Panc1 (cell line): ENCODE data around the gene SOX1. TPM values are rescaled to one million over a fixed set of nuclear protein-coding genes. Genes with fewer than 3 reads are reported as not detected.

Experiments
- ATAC-seq: fragments of 200-7000 bp; cut with Tn5 transposase; 2 replicates; pipeline ENCODE4 v1.9.1; 2020; ENCODE audit warnings: mild to moderate bottlenecking, moderate library complexity
- BruUV-seq: library from RNA; stranded (reverse); fragments of 400-500 nt; replicated peaks from 2 replicates; lab custom pipeline; 2021; lab: Mats Ljungman, UMichigan
- CTCF ChIA-PET: fragments of 300-600 bp; sonication (Branson Sonifier 250); formaldehyde crosslinking; loops from one replicate; lab custom pipeline; 2022; ENCODE audit warnings: antibody characterized with exemption; lab: Charles Lee
- POLR2A ChIA-PET: fragments of 300-600 bp; sonication (Branson Sonifier 250); formaldehyde crosslinking; loops from one replicate; lab custom pipeline; 2022; ENCODE audit warnings: antibody characterized with exemption; lab: Charles Lee
- DNase-seq: peaks from one replicate; pipeline ENCODE4 v3.0.0-alpha.2; 2010; ENCODE audit warnings: low read depth, low spot score
- H3K27ac ChIP-seq: 2 replicates; pipeline ENCODE4 v1.5.1; 2011; ENCODE audit warnings: mild to moderate bottlenecking, low read length, inconsistent platforms
- H3K27me3 ChIP-seq: fragments of 200-500 bp; sonication (Bioruptor generic); 2 replicates; pipeline ENCODE4 v1.6.0; 2014; ENCODE audit warnings: low read length, inconsistent platforms; ENCODE audit not compliant: control insufficient read depth, insufficient read depth
- H3K36me3 ChIP-seq: fragments of 200-500 bp; sonication (Bioruptor generic); 2 replicates; pipeline ENCODE4 v1.5.1; 2014; ENCODE audit warnings: inconsistent platforms, mild to moderate bottlenecking, low read length, moderate library complexity; ENCODE audit not compliant: control insufficient read depth, insufficient read depth
- H3K4me1 ChIP-seq: 2 replicates; pipeline ENCODE4 v1.5.1; 2011; ENCODE audit warnings: inconsistent platforms, mild to moderate bottlenecking, low read length, moderate library complexity; ENCODE audit not compliant: control insufficient read depth, insufficient read depth
- H3K4me3 ChIP-seq, 2 experiments: 2 replicates each; pipeline ENCODE4 v1.5.1; 2011 to 2012; ENCODE audit warnings: low read depth in 2 of 2, low read length in 2 of 2, mild to moderate bottlenecking in 2 of 2, inconsistent platforms in 1 of 2, moderate library complexity in 1 of 2
- H3K9me3 ChIP-seq: fragments of 200-500 bp; sonication (Bioruptor generic); 2 replicates; pipeline ENCODE4 v1.5.1; 2014; ENCODE audit warnings: low read depth, mild to moderate bottlenecking, inconsistent platforms, low read length, moderate library complexity; ENCODE audit not compliant: control insufficient read depth, insufficient read depth
- POLR2AphosphoS5 ChIP-seq: IDR thresholded peaks from 2 replicates; pipeline ENCODE4 v1.6.1; 2012; ENCODE audit warnings: mild to moderate bottlenecking, low read depth, low read length, moderate library complexity
- SIN3A ChIP-seq: IDR thresholded peaks from 2 replicates; pipeline ENCODE4 v1.6.1; 2012; ENCODE audit warnings: low read depth, mild to moderate bottlenecking, low read length, moderate library complexity, borderline replicate concordance; ENCODE audit not compliant: insufficient read depth
- TCF7L2 ChIP-seq: IDR thresholded peaks from 2 replicates; pipeline ENCODE4 v1.6.1; 2011; ENCODE audit warnings: mild to moderate bottlenecking, low read depth, low read length, inconsistent platforms
- in situ Hi-C: cut with HindIII; loops from 2 replicates; pipeline ENCODE4 v1.10.0; 2016; ENCODE audit warnings: low sequenced_read_pairs, low pct_unique_long_range_greater_than_20kb
- intact Hi-C: fragments of 100-400 bp; cut with micrococcal nuclease; formaldehyde crosslinking; loops from one replicate; pipeline ENCODE4 v1.10.0; 2022; ENCODE audit not compliant: unreplicated experiment
- total RNA-seq: library from RNA; stranded (reverse); gene quantifications from one replicate; pipeline ENCODE4 v1.2.1, GENCODE V29; 2021; ENCODE audit not compliant: unreplicated experiment
- TF ChIP-seq, protein P1 (sequence below): fragments of 450-650 bp; IDR thresholded peaks from 2 replicates; pipeline ENCODE4 v1.5.1; 2017; ENCODE audit warnings: mild to moderate bottlenecking
- TF ChIP-seq, protein P2 (sequence below), 2 experiments: IDR thresholded peaks; 2 replicates each; pipeline ENCODE4 v1.6.1; 2011 to 2012; ENCODE audit warnings: low read depth in 2 of 2, control low read depth in 1 of 2, low read length in 1 of 2, mild to moderate bottlenecking in 1 of 2, moderate library complexity in 1 of 2; ENCODE audit not compliant: insufficient read depth in 1 of 2

The SOX1 gene
- total RNA-seq, 1 experiment from 2014 or later, result not detected

DNA sequence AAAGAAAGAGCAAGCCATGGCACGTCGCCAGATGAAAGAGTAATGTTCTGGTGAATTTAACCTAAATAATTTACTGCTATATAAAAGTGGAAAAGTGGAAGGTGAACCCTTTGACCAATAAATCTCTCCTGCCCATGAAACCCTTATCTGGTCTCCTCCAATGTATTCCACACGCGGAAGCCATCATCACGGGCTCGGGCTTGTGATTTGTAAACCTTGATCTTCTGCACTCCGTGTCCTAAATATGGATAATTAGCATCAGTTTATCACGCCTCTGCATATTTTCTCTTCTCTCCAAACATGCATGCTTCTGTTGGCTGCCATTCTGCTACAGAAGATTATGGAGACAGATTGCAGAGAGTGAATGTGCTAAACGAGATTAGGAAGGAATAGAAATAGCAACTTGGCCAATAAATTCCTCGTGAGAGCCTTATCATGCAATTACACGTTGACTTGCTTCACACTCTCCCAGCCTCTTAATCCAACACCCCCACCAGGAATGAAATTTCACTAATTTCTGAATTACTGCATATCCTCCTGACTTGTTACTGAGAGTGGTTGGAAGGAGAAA is 34.5 kb downstream of the SOX1 start:
- Histone ChIP-seq H3K36me3 (no peaks in the 10 kb centered on the region), H3K4me1 (no peaks in the 10 kb centered on the region), H3K9me3 (no peaks in the 10 kb centered on the region), H3K4me3 (no peak overlapping the region), H3K27me3 (no peaks in the 10 kb centered on the region), H3K27ac (no peak overlapping the region)
- BruUV-seq, result no TSS peak
- intact Hi-C loops, result no loop called here
- DNase-seq (no peak), ATAC-seq (no peak)
- TF ChIP-seq SIN3A, result no peak
- TF ChIP-seq, protein P1, sequence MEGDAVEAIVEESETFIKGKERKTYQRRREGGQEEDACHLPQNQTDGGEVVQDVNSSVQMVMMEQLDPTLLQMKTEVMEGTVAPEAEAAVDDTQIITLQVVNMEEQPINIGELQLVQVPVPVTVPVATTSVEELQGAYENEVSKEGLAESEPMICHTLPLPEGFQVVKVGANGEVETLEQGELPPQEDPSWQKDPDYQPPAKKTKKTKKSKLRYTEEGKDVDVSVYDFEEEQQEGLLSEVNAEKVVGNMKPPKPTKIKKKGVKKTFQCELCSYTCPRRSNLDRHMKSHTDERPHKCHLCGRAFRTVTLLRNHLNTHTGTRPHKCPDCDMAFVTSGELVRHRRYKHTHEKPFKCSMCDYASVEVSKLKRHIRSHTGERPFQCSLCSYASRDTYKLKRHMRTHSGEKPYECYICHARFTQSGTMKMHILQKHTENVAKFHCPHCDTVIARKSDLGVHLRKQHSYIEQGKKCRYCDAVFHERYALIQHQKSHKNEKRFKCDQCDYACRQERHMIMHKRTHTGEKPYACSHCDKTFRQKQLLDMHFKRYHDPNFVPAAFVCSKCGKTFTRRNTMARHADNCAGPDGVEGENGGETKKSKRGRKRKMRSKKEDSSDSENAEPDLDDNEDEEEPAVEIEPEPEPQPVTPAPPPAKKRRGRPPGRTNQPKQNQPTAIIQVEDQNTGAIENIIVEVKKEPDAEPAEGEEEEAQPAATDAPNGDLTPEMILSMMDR, result no peak
- TF ChIP-seq POLR2AphosphoS5, result no peak
- TF ChIP-seq, protein P2, sequence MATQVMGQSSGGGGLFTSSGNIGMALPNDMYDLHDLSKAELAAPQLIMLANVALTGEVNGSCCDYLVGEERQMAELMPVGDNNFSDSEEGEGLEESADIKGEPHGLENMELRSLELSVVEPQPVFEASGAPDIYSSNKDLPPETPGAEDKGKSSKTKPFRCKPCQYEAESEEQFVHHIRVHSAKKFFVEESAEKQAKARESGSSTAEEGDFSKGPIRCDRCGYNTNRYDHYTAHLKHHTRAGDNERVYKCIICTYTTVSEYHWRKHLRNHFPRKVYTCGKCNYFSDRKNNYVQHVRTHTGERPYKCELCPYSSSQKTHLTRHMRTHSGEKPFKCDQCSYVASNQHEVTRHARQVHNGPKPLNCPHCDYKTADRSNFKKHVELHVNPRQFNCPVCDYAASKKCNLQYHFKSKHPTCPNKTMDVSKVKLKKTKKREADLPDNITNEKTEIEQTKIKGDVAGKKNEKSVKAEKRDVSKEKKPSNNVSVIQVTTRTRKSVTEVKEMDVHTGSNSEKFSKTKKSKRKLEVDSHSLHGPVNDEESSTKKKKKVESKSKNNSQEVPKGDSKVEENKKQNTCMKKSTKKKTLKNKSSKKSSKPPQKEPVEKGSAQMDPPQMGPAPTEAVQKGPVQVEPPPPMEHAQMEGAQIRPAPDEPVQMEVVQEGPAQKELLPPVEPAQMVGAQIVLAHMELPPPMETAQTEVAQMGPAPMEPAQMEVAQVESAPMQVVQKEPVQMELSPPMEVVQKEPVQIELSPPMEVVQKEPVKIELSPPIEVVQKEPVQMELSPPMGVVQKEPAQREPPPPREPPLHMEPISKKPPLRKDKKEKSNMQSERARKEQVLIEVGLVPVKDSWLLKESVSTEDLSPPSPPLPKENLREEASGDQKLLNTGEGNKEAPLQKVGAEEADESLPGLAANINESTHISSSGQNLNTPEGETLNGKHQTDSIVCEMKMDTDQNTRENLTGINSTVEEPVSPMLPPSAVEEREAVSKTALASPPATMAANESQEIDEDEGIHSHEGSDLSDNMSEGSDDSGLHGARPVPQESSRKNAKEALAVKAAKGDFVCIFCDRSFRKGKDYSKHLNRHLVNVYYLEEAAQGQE (IDR thresholded peaks at IDR 0.05; ENCODE audit: insufficient read depth in 1 of 2, low read depth in 2 of 2, low read length in 1 of 2), result no peak
- TF ChIP-seq TCF7L2, result no peak
- in situ Hi-C loops, result no loop called here
- ChIA-PET CTCF (no interaction called here), POLR2A (no interaction called here)

- CTCF ChIA-PET, result no interaction called here
- BruUV-seq, result no TSS peak
- DNase-seq (no peak), ATAC-seq (no peak)
- in situ Hi-C loops (no loop called here), intact Hi-C loops (no loop called here)
- Histone ChIP-seq H3K4me1 (no peaks in the 10 kb centered on the region), H3K9me3 (no peaks in the 10 kb centered on the region), H3K27me3 (no peaks in the 10 kb centered on the region), H3K4me3 (no peak overlapping the region), H3K36me3 (no peaks in the 10 kb centered on the region), H3K27ac (no peak overlapping the region)
- POLR2A ChIA-PET, result no interaction called here
- no peak for TF ChIP-seq POLR2AphosphoS5
- TF ChIP-seq TCF7L2, result no peak
- TF ChIP-seq, protein P2 (IDR thresholded peaks at IDR 0.05; ENCODE audit: insufficient read depth in 1 of 2, low read depth in 2 of 2, low read length in 1 of 2), result no peak
- TF ChIP-seq, protein P1, result no peak
- TF ChIP-seq SIN3A, result no peak
Measured at GRCh38 chr13:112102243-112102642, 35.3 kb downstream of the SOX1 start.
